Calu3 (cell line): ENCODE measurements around the gene SP140. TPM values are rescaled to one million over a fixed set of nuclear protein-coding genes. Genes with fewer than 3 reads are reported as not detected.

Experiments used
- BruUV-seq: library from RNA; stranded (reverse); fragments of 400-500 nt; replicated peaks from 2 replicates; lab custom pipeline; 2021; lab: Mats Ljungman, UMichigan
- CTCF ChIA-PET: fragments of 300-600 bp; sonication (Branson Sonifier 250); formaldehyde crosslinking; loops from one replicate; lab custom pipeline; 2022; ENCODE audit warnings: antibody characterized with exemption; lab: Charles Lee
- DNase-seq: peaks from one replicate; pipeline ENCODE4 v3.0.0; 2022
- H3K27ac Mint-ChIP-seq: one replicate; pipeline ENCODE4 v1.8.0; 2022; ENCODE audit warnings: mixed read lengths; ENCODE audit not compliant: unreplicated experiment
- H3K27me3 Mint-ChIP-seq: one replicate; pipeline ENCODE4 v1.8.0; 2022; ENCODE audit warnings: mixed read lengths; ENCODE audit not compliant: unreplicated experiment
- H3K36me3 Mint-ChIP-seq: one replicate; pipeline ENCODE4 v1.8.0; 2022; ENCODE audit warnings: mild to moderate bottlenecking, moderate library complexity, mixed read lengths; ENCODE audit not compliant: insufficient read depth, unreplicated experiment
- H3K4me1 Mint-ChIP-seq: one replicate; pipeline ENCODE4 v1.8.0; 2022; ENCODE audit warnings: mild to moderate bottlenecking, low read depth, mixed read lengths; ENCODE audit not compliant: unreplicated experiment
- H3K4me3 Mint-ChIP-seq: one replicate; pipeline ENCODE4 v1.8.0; 2022; ENCODE audit warnings: mild to moderate bottlenecking, low read depth, moderate library complexity, mixed read lengths; ENCODE audit not compliant: unreplicated experiment
- H3K9me3 Mint-ChIP-seq: one replicate; pipeline ENCODE4 v1.8.0; 2022; ENCODE audit warnings: low read depth, mixed read lengths; ENCODE audit not compliant: unreplicated experiment
- CTCF ChIP-seq: fragments of 200-600 bp; IDR thresholded peaks from one replicate; pipeline ENCODE4 v1.8.0; 2022; ENCODE audit warnings: antibody characterized with exemption; ENCODE audit not compliant: unreplicated experiment
- intact Hi-C: fragments of 100-400 bp; cut with micrococcal nuclease; formaldehyde crosslinking; loops from one replicate; pipeline ENCODE4 v1.10.0; 2022; ENCODE audit not compliant: unreplicated experiment
- total RNA-seq: library from RNA; stranded (reverse); gene quantifications from 2 replicates; pipeline ENCODE4 v1.2.3, GENCODE V29; 2022

SP140 gene
- total RNA-seq, 1 experiment from 2014 or later, result 10.9 TPM

- no peak for TF ChIP-seq CTCF
- Mint-ChIP-seq H3K36me3 (peaks cover 10% of the 10 kb centered on the region), H3K4me3 (peak overlapping the region; percentile 31), H3K4me1 (peaks cover 46% of the 10 kb centered on the region), H3K27me3 (no peaks in the 10 kb centered on the region), H3K9me3 (no peaks in the 10 kb centered on the region), H3K27ac (peak overlapping the region; percentile 66)
- CTCF ChIA-PET, result interaction anchor here (0.5 to 1.3 kb wide), 4 partner anchors 11 to 96 kb away, joined by 3 to 6 read pairs (median 4); partner anchors contain the start of genes SP110 and SP140L
- BruUV-seq, result TSS peak; percentile 76
- no peak for DNase-seq
- intact Hi-C loops, result loop anchor here (2.0 to 5.0 kb wide), 2 partner anchors 96 to 182 kb away; partner anchors contain the start of gene SP140L
Measured at GRCh38 chr2:230230496-230231200, 5.1 kb downstream of the SP140 start.

GRCh38 chr2:230231251-230231650, 5.7 kb downstream of the SP140 start:
- Mint-ChIP-seq H3K36me3 (peaks cover 10% of the 10 kb centered on the region), H3K27me3 (no peaks in the 10 kb centered on the region), H3K4me1 (peaks cover 41% of the 10 kb centered on the region), H3K27ac (peak overlapping the region; percentile 66), H3K4me3 (peak overlapping the region; percentile 31), H3K9me3 (no peaks in the 10 kb centered on the region)
- intact Hi-C loops, result loop anchor here (2.0 to 5.0 kb wide), 2 partner anchors 96 to 181 kb away; partner anchors contain the start of gene SP140L
- no peak for TF ChIP-seq CTCF
- no TSS peak for BruUV-seq
- CTCF ChIA-PET, result interaction anchor here (1.0 kb wide), 1 partner anchor 11 kb away, joined by 4 read pairs; the partner anchor contains the start of gene SP110
- no peak for DNase-seq

- no peaks in the 10 kb centered on the region for H3K9me3 Mint-ChIP-seq
- H3K27ac Mint-ChIP-seq, result no peak overlapping the region
- no TSS peak for BruUV-seq
- no peak overlapping the region for H3K4me3 Mint-ChIP-seq
- peaks cover 10% of the 10 kb centered on the region for H3K36me3 Mint-ChIP-seq
- TF ChIP-seq CTCF, result no peak
- intact Hi-C loops, result loop anchor here (5.0 kb wide), 1 partner anchor 178 kb away; no protein-coding TSS in a partner anchor
- no peak for DNase-seq
- CTCF ChIA-PET, result no interaction called here
- no peaks in the 10 kb centered on the region for H3K27me3 Mint-ChIP-seq
- H3K4me1 Mint-ChIP-seq, result peaks cover 41% of the 10 kb centered on the region
Measured at GRCh38 chr2:230234122-230234722, 8.7 kb downstream of the SP140 start.

- Mint-ChIP-seq H3K4me3 (no peak overlapping the region), H3K27me3 (no peaks in the 10 kb centered on the region), H3K27ac (no peak overlapping the region), H3K36me3 (peaks cover 8% of the 10 kb centered on the region), H3K9me3 (no peaks in the 10 kb centered on the region), H3K4me1 (peaks cover 37% of the 10 kb centered on the region)
- TF ChIP-seq CTCF, result no peak
- CTCF ChIA-PET, result no interaction called here
- BruUV-seq, result no TSS peak
- no peak for DNase-seq
- intact Hi-C loops, result loop anchor here (5.0 kb wide), 1 partner anchor 177 kb away; no protein-coding TSS in a partner anchor
Measured at GRCh38 chr2:230234845-230235244, 9.3 kb downstream of the SP140 start.
